Breast epithelium (tissue), 3 donors: Measurements from ENCODE around the gene TMEM202.

ENCODE experiments used
- POLR2A ChIP-seq: fragments of 450-650 bp; IDR thresholded peaks from one replicate; pipeline ENCODE4 v1.6.1; 2016; ENCODE audit warnings: antibody characterized with exemption, mild to moderate bottlenecking, moderate library complexity
- TF ChIP-seq, protein P1 (sequence below), 3 donors: fragments of 450-650 bp; IDR thresholded peaks; one replicate each; pipeline ENCODE4 v1.5.1; 2016 to 2017; ENCODE audit warnings: antibody characterized with exemption in 3 of 3, mild to moderate bottlenecking in 3 of 3, moderate library complexity in 3 of 3

DNA sequence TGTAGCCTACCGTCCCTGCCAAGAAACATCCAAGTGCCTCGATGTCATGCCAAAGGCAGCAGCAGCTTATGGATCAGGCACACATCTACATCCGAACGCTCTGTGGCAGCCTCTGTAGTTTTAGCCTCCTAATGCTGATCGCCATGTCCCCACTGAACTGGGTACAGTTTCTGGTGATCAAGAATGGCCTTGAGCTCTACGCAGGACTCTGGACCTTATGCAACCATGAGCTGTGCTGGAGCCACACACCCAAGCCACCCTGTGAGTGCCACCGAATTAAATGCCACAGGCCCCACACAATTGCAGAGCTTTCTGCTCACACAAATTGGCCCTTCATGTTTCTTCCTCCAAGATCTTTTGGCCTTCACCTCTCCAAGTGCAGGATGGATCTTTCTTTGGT, 543 bp downstream of the TMEM202 start:
- TF ChIP-seq POLR2A = no peak
- TF ChIP-seq, protein P1, sequence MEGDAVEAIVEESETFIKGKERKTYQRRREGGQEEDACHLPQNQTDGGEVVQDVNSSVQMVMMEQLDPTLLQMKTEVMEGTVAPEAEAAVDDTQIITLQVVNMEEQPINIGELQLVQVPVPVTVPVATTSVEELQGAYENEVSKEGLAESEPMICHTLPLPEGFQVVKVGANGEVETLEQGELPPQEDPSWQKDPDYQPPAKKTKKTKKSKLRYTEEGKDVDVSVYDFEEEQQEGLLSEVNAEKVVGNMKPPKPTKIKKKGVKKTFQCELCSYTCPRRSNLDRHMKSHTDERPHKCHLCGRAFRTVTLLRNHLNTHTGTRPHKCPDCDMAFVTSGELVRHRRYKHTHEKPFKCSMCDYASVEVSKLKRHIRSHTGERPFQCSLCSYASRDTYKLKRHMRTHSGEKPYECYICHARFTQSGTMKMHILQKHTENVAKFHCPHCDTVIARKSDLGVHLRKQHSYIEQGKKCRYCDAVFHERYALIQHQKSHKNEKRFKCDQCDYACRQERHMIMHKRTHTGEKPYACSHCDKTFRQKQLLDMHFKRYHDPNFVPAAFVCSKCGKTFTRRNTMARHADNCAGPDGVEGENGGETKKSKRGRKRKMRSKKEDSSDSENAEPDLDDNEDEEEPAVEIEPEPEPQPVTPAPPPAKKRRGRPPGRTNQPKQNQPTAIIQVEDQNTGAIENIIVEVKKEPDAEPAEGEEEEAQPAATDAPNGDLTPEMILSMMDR (IDR thresholded peaks at IDR 0.05) = no peak
